K562 (cell line): ENCODE data around the gene CDR2L. TPM values are rescaled to one million over a fixed set of nuclear protein-coding genes. Genes with fewer than 3 reads are reported as not detected.

Experiments used
- ATF7 ChIP-seq: fragments of 450-650 bp; IDR thresholded peaks from 2 replicates; pipeline ENCODE4 v1.7.1; 2014; ENCODE audit warnings: mild to moderate bottlenecking, moderate library complexity
- CCAR2 ChIP-seq: fragments of 200-400 bp; formaldehyde crosslinking; IDR thresholded peaks from 2 replicates; pipeline ENCODE4 v1.6.1; 2017; ENCODE audit warnings: mild to moderate bottlenecking, low read depth, low read length
- JUN ChIP-seq, 2 experiments: sonication (generic) in 1 of 2; formaldehyde crosslinking in 1 of 2; IDR thresholded peaks; 2 replicates each; pipeline versions ENCODE4 v1.6.1 to v1.8.0; 2012 to 2022; ENCODE audit warnings: borderline replicate concordance in 2 of 2, mild to moderate bottlenecking in 2 of 2, improper control_type of control experiment in 1 of 2, low read depth in 1 of 2, low read length in 1 of 2, missing genetic modification reagents in 1 of 2
- MBD2 ChIP-seq: sonication (generic); IDR thresholded peaks from 2 replicates; pipeline ENCODE4 v1.6.1; 2016; ENCODE audit warnings: low read depth, borderline replicate concordance
- MIER1 ChIP-seq: fragments of 450-650 bp; IDR thresholded peaks from 2 replicates; pipeline ENCODE4 v1.6.1; 2016; ENCODE audit warnings: antibody characterized with exemption, mild to moderate bottlenecking, low read depth
- MYNN ChIP-seq, 2 experiments: sonication (generic); formaldehyde crosslinking in 1 of 2; IDR thresholded peaks; 2 replicates each; pipeline versions ENCODE4 v1.5.0 to v1.6.1; 2016 to 2020; ENCODE audit warnings: antibody characterized with exemption in 1 of 2, missing genetic modification reagents in 1 of 2
- NFE2L1 ChIP-seq: fragments of 450-650 bp; IDR thresholded peaks from 2 replicates; pipeline ENCODE4 v1.6.1; 2016; ENCODE audit warnings: missing genetic modification characterization, low read depth, mild to moderate bottlenecking, missing compliant biosample characterization, moderate library complexity, borderline replicate concordance
- NR2C1 ChIP-seq, 2 experiments: fragments of 450-650 bp; IDR thresholded peaks; 2 replicates each; pipeline ENCODE4 v1.6.1; 2017; ENCODE audit warnings: mild to moderate bottlenecking in 2 of 2, antibody characterized with exemption in 1 of 2, inconsistent platforms in 1 of 2, missing compliant biosample characterization in 1 of 2, missing genetic modification characterization in 1 of 2
- NRF1 ChIP-seq, 2 experiments: fragments of 450-650 bp; IDR thresholded peaks in 1 of 2; conservative IDR thresholded peaks in 1 of 2; 2 replicates each; pipeline ENCODE4 v1.6.1; 2014; ENCODE audit warnings: mild to moderate bottlenecking in 2 of 2
- POLR2G ChIP-seq: fragments of 200-400 bp; formaldehyde crosslinking; IDR thresholded peaks from 2 replicates; pipeline ENCODE4 v1.6.1; 2017; ENCODE audit warnings: low read depth, mild to moderate bottlenecking, antibody characterized with exemption, low read length, moderate library complexity
- RHOXF2B ChIP-seq: fragments of 250-450 bp; sonication (Bioruptor Pico); conservative IDR thresholded peaks from 2 replicates; pipeline ENCODE4 v1.5.1; 2021
- TAF15 ChIP-seq: fragments of 200-400 bp; formaldehyde crosslinking; IDR thresholded peaks from 2 replicates; pipeline ENCODE4 v1.6.1; 2017; ENCODE audit warnings: mild to moderate bottlenecking, low read depth, low read length, moderate library complexity
- ZBTB1 ChIP-seq: sonication (generic); formaldehyde crosslinking; IDR thresholded peaks from 2 replicates; pipeline ENCODE4 v1.8.1; 2023; ENCODE audit warnings: missing genetic modification reagents, low read depth, mild to moderate bottlenecking, borderline replicate concordance
- ZNF133 ChIP-seq: fragments of 250-450 bp; sonication (Bioruptor Pico); IDR thresholded peaks from 2 replicates; pipeline ENCODE4 v1.4.0; 2020; ENCODE audit warnings: mild to moderate bottlenecking
- ZNF354B ChIP-seq: fragments of 250-450 bp; sonication (Bioruptor Pico); IDR thresholded peaks from 2 replicates; pipeline ENCODE4 v1.4.0; 2020
- ZNF436 ChIP-seq: fragments of 250-450, 450-650 bp; sonication (Bioruptor Pico); formaldehyde crosslinking; IDR thresholded peaks from 2 replicates; pipeline ENCODE4 v1.7.0; 2020; ENCODE audit warnings: mild to moderate bottlenecking
- ZZZ3 ChIP-seq: fragments of 450-650 bp; IDR thresholded peaks from 2 replicates; pipeline ENCODE4 v1.6.1; 2016; ENCODE audit warnings: antibody characterized with exemption, mild to moderate bottlenecking, moderate library complexity
- polyA plus RNA-seq, 8 experiments: library from polyadenylated mRNA; depleted of rRNA in 4 of 8; stranded (reverse) in 5 of 8; unstranded in 3 of 8; fragments of >200 nt; fragmentation: Nextera tagmentation in 2 of 8; fragmentation: Illumina TruSeq in 1 of 8; extraction: Ambion mirVana in 2 of 8; extraction: Trizol in 1 of 8; gene quantifications; 2 replicates each; pipeline versions ENCODE4 v1.2.1 to v1.2.3, GENCODE V29; 2011 to 2014; ENCODE audit warnings: inconsistent platforms in 1 of 8, missing spikeins in 1 of 8
- total RNA-seq, 7 experiments: library from RNA; depleted of rRNA in 6 of 7; stranded (reverse); fragments of >200 nt in 6 of 7; fragmentation: Illumina TruSeq in 2 of 7; extraction: Trizol in 2 of 7; gene quantifications; 2 replicates each; pipeline versions ENCODE4 v1.2.1 to v1.2.3, GENCODE V29; 2011 to 2021; ENCODE audit warnings: low replicate concordance in 1 of 7
- TF ChIP-seq, protein P1 (sequence below): fragments of 250-450 bp; sonication (Bioruptor Pico); IDR thresholded peaks from 2 replicates; pipeline ENCODE4 v1.8.0; 2021; ENCODE audit warnings: moderate library complexity, mild to moderate bottlenecking, inconsistent platforms
- TF ChIP-seq, protein P2 (sequence below): fragments of 250-450 bp; sonication (Bioruptor Pico); IDR thresholded peaks from 2 replicates; pipeline ENCODE4 v1.4.0; 2020
- TF ChIP-seq, protein P3 (sequence below), 3 experiments: fragments of 200-800 bp in 1 of 3; sonication (Bioruptor generic) in 1 of 3; sonication (generic) in 1 of 3; formaldehyde crosslinking in 1 of 3; IDR thresholded peaks; 2 replicates each; pipeline versions ENCODE4 v1.6.1 to v1.8.0; 2016 to 2022; ENCODE audit warnings: mild to moderate bottlenecking in 2 of 3, missing compliant biosample characterization in 2 of 3, missing genetic modification characterization in 2 of 3, missing genetic modification reagents in 1 of 3
- TF ChIP-seq, protein P4 (sequence below): fragments of 450-650 bp; formaldehyde crosslinking; conservative IDR thresholded peaks from 2 replicates; pipeline ENCODE4 v1.4.0; 2022; ENCODE audit warnings: mild to moderate bottlenecking, missing genetic modification characterization
- TF ChIP-seq, protein P5 (sequence below): sonication (generic); formaldehyde crosslinking; IDR thresholded peaks from 2 replicates; pipeline ENCODE4 v1.8.0; 2022; ENCODE audit warnings: mild to moderate bottlenecking, missing genetic modification reagents

The CDR2L gene
- total and polyA plus RNA-seq, 9 of the 15 experiments (the other 6 are each of a cell fraction or from before 2014, with no cell fraction given) = 2.7 to 16.0 (median 7.3) TPM

DNA sequence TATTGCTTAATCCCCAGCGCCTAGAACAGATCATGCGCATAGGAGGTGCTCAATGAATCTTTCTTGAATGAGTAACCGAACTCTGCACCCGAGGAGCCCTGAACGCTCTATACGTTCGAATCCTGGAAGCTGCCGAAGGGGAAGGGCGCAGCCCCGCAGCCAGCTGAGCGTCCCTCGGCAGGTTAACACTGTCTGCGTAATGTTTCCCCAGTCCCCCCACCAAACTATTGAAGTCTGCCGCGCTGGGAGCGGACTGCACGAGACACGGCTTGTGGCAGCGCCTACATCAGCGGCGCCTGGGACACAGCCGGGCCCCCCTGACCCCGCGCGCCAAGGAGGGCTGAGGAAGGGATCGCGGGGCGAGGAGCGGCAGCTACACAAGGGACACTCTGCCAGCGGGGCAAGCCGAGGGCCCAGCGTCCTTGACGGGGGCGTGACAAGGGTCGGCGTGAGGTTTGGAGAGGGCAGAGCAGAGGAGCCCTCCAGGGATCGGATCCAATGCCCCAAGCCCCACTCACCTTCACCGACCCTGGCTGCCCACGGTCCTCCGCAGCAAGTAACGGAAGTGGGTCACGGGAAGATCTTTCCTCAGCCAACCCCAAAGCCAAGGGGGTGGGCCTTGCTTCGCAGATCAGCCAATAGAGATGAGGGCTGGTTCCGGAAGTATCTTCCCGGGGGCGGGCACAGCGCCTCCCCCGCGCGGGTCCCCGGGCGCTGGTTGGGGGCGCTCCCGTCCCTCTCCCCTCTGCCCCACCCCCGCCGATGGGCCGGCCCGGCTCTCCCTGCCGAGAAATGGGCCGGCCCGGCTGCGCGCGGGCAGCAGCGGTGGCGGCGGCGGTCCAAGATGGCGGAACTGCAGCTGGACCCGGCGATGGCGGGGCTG is 59.2 kb downstream of the CDR2L start, which contains the start of the genes ATP5PD and KCTD2 (continued):
- TF ChIP-seq TAF15 (no peak), RHOXF2B (no peak), ZNF354B (no peak), ZBTB1 (CRISPR knock-in tag) (no peak; the same call in 1 of the 2 replicates), MYNN (IDR thresholded peaks at IDR 0.05) (no peak), MYNN (CRISPR knock-in tag; IDR thresholded peaks at IDR 0.05) (no peak), MIER1 (no peak), NR2C1 (IDR thresholded peaks at IDR 0.05) (no peak), NR2C1 (tag; IDR thresholded peaks at IDR 0.05) (no peak), POLR2G (peak; percentile 82), ZZZ3 (no peak), NFE2L1 (tag) (no peak), MBD2 (peak; percentile 97), ZNF436 (CRISPR knock-in tag) (no peak), ATF7 (peak; percentile 99), CCAR2 (no peak), NRF1 (conservative IDR thresholded peaks at IDR 0.05 in 1 of 2, IDR thresholded peaks at IDR 0.05 in 1 of 2) (peak; percentile 75 to 78), JUN (IDR thresholded peaks at IDR 0.05; ENCODE audit: borderline replicate concordance, low read depth, low read length) (peak; percentile 19; the same call in 1 of the 2 replicates), JUN (CRISPR knock-in tag; IDR thresholded peaks at IDR 0.05; ENCODE audit: borderline replicate concordance) (no peak), ZNF133 (CRISPR knock-in tag) (no peak)
- TF ChIP-seq, protein P1, sequence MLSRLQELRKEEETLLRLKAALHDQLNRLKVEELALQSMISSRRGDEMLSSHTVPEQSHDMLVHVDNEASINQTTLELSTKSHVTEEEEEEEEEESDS (CRISPR knock-in tag) = no peak
- TF ChIP-seq, protein P2, sequence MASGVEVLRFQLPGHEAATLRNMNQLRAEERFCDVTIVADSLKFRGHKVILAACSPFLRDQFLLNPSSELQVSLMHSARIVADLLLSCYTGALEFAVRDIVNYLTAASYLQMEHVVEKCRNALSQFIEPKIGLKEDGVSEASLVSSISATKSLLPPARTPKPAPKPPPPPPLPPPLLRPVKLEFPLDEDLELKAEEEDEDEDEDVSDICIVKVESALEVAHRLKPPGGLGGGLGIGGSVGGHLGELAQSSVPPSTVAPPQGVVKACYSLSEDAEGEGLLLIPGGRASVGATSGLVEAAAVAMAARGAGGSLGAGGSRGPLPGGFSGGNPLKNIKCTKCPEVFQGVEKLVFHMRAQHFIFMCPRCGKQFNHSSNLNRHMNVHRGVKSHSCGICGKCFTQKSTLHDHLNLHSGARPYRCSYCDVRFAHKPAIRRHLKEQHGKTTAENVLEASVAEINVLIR = peak; percentile 68
- TF ChIP-seq, protein P3, sequence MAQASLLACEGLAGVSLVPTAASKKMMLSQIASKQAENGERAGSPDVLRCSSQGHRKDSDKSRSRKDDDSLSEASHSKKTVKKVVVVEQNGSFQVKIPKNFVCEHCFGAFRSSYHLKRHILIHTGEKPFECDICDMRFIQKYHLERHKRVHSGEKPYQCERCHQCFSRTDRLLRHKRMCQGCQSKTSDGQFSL (CRISPR knock-in tag; IDR thresholded peaks at IDR 0.05) = no peak
- TF ChIP-seq, protein P3 (tag; IDR thresholded peaks at IDR 0.05) = no peak
- TF ChIP-seq, protein P4, sequence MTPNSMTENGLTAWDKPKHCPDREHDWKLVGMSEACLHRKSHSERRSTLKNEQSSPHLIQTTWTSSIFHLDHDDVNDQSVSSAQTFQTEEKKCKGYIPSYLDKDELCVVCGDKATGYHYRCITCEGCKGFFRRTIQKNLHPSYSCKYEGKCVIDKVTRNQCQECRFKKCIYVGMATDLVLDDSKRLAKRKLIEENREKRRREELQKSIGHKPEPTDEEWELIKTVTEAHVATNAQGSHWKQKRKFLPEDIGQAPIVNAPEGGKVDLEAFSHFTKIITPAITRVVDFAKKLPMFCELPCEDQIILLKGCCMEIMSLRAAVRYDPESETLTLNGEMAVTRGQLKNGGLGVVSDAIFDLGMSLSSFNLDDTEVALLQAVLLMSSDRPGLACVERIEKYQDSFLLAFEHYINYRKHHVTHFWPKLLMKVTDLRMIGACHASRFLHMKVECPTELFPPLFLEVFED (CRISPR knock-in tag) = no peak
- TF ChIP-seq, protein P5, sequence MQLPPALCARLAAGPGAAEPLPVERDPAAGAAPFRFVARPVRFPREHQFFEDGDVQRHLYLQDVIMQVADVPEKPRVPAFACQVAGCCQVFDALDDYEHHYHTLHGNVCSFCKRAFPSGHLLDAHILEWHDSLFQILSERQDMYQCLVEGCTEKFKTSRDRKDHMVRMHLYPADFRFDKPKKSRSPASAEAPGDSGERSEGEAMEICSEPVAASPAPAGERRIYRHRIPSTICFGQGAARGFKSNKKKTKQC = peak; percentile 79
